Activated naive CD8-positive, alpha-beta T cell (primary cell): ENCODE results near the gene KCNH1.

Experiments used
- H3K27ac Mint-ChIP-seq: one replicate; pipeline ENCODE4 v1.8.0; 2021; ENCODE audit warnings: mixed read lengths
- H3K27me3 Mint-ChIP-seq: one replicate; pipeline ENCODE4 v1.8.0; 2021; ENCODE audit warnings: mixed read lengths
- H3K36me3 Mint-ChIP-seq: one replicate; pipeline ENCODE4 v1.8.0; 2021; ENCODE audit warnings: mixed read lengths
- H3K4me1 Mint-ChIP-seq: one replicate; pipeline ENCODE4 v1.8.0; 2021; ENCODE audit warnings: low read depth, mixed read lengths
- H3K4me3 Mint-ChIP-seq: one replicate; pipeline ENCODE4 v1.8.0; 2021; ENCODE audit warnings: mild to moderate bottlenecking, mixed read lengths
- H3K9me3 Mint-ChIP-seq: one replicate; pipeline ENCODE4 v1.8.0; 2021; ENCODE audit warnings: low read depth, mixed read lengths

Gene KCNH1

DNA sequence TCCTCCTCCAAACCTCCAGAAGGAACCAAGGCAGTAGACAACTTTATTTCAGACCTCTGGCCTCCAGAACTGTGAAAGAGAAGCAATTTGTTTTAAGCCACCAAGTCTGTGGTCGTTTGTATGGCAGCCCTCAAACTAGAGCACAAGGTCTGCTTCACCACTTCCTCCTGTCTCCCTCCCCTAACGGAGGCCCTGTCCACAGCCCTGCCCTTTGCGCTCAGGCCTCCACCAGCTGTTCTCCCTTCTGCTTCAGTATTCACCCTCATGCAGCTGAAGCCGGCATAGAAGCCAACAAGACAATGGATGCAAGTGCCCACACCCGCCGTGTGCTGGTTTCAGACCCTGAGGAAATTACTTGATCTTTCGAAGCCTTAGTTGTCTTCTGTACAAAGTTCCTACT lies 441.2 kb downstream of the KCNH1 start:
- no peaks in the 10 kb centered on the region for H3K9me3 Mint-ChIP-seq
- no peak overlapping the region for H3K27ac Mint-ChIP-seq
- H3K27me3 Mint-ChIP-seq, result no peaks in the 10 kb centered on the region
- H3K4me3 Mint-ChIP-seq, result no peak overlapping the region
- peaks cover 20% of the 10 kb centered on the region for H3K4me1 Mint-ChIP-seq
- H3K36me3 Mint-ChIP-seq, result no peaks in the 10 kb centered on the region

DNA sequence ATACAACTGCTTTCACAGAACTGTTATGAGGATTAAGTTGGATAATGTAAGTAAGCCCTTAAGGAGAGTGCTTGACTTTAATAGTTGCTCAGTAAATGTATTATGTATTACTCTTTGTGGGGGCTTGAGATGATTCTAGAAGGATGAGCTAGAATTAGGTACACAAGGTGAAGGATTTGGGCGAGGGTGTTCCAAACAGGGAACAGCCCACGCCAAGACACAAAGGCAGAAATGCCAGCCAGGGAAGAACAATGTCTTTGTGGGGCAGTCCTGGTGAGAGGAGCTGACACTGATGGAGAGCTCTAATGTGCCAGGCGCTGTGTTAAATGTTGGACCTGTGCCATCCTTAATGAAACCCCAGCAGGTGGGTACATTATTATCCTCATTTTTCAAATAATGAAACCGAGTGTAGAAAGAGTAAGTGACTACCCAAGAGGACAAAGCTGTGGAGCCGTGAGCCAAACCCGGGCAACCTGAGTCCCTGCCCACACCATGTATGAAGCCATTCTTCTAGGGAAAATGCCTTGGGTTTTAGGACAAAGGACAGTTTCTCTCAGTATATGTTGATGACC lies 442.8 kb downstream of the KCNH1 start:
- Mint-ChIP-seq H3K9me3 (no peaks in the 10 kb centered on the region), H3K27ac (no peak overlapping the region), H3K4me1 (peaks cover 14% of the 10 kb centered on the region), H3K27me3 (no peaks in the 10 kb centered on the region), H3K36me3 (no peaks in the 10 kb centered on the region), H3K4me3 (no peak overlapping the region)

- Mint-ChIP-seq H3K27me3 (no peaks in the 10 kb centered on the region), H3K27ac (no peak overlapping the region), H3K9me3 (no peaks in the 10 kb centered on the region), H3K4me3 (no peak overlapping the region), H3K4me1 (peaks cover 14% of the 10 kb centered on the region), H3K36me3 (no peaks in the 10 kb centered on the region)
Measured at GRCh38 chr1:210690236-210690635, 443.7 kb downstream of the KCNH1 start.

- Mint-ChIP-seq H3K36me3 (no peaks in the 10 kb centered on the region), H3K4me3 (no peak overlapping the region), H3K4me1 (peaks cover 14% of the 10 kb centered on the region), H3K27ac (no peak overlapping the region), H3K27me3 (no peaks in the 10 kb centered on the region), H3K9me3 (no peaks in the 10 kb centered on the region)
Measured at GRCh38 chr1:210689826-210690225, 444.1 kb downstream of the KCNH1 start.

DNA sequence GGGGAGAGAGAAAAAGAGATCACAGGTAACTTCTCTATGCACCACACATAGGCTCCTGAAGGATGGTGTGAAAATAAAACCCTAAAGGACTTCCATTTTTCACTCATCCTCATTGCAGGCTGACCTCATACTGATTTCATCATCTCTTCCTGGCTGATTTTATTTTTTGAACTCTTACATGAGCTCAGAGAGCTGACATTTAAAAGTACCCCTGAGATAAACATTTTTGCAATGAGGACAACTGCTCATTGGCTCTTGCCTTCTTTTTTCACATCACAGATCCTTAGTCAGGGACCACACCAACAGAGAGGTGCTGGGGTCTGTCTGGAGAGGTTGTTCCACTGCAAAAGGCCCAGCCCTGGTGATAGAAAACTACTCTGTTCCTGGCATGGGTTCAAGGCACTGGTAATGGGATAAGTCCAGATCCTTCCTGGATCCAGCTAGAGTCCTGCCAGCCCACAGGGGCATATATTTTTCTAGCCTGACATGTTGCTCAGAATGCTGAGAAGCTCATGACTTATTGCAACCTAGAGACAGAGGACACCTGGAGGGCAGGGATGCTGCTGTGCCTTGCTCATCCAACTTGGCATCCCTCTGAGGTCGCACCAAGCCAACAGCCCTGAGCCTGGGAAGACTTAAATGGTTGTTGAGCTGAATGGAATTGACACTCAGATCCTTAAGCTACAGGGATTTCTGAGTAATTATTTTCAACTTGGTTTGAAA lies 445.3 kb downstream of the KCNH1 start:
- Mint-ChIP-seq H3K4me1 (peaks cover 14% of the 10 kb centered on the region), H3K27ac (no peak overlapping the region), H3K9me3 (no peaks in the 10 kb centered on the region), H3K27me3 (no peaks in the 10 kb centered on the region), H3K4me3 (no peak overlapping the region), H3K36me3 (peaks cover 2% of the 10 kb centered on the region)

- H3K36me3 Mint-ChIP-seq, result peaks cover 2% of the 10 kb centered on the region
- H3K9me3 Mint-ChIP-seq, result no peaks in the 10 kb centered on the region
- peaks cover 5% of the 10 kb centered on the region for H3K4me1 Mint-ChIP-seq
- no peaks in the 10 kb centered on the region for H3K27me3 Mint-ChIP-seq
- H3K27ac Mint-ChIP-seq, result no peak overlapping the region
- no peak overlapping the region for H3K4me3 Mint-ChIP-seq
Measured at GRCh38 chr1:210687582-210688279, 446.2 kb downstream of the KCNH1 start.

DNA sequence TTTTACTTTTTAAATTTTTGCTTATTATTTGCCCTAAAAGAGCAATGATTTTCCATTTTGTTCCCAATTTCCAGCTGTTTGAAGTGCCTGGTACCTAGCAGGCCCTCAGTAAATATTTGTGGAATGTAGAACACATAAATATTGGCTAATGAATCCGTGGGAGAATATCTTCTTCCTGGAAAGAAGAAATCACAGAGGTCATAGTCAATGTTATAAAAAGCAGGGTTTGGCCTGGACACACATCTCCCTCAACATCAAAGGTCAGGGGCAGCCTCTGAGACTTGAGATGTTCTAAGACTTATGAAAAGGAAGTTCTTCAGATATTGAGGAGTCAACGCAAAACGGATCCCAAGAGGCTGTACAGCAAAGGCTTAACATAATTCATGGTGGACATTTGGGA lies 447.1 kb downstream of the KCNH1 start:
- no peaks in the 10 kb centered on the region for H3K27me3 Mint-ChIP-seq
- no peaks in the 10 kb centered on the region for H3K9me3 Mint-ChIP-seq
- no peak overlapping the region for H3K27ac Mint-ChIP-seq
- no peak overlapping the region for H3K4me3 Mint-ChIP-seq
- no peaks in the 10 kb centered on the region for H3K4me1 Mint-ChIP-seq
- H3K36me3 Mint-ChIP-seq, result peaks cover 2% of the 10 kb centered on the region

- Mint-ChIP-seq H3K4me3 (no peak overlapping the region), H3K27me3 (no peaks in the 10 kb centered on the region), H3K4me1 (no peaks in the 10 kb centered on the region), H3K9me3 (no peaks in the 10 kb centered on the region), H3K36me3 (peaks cover 2% of the 10 kb centered on the region), H3K27ac (no peak overlapping the region)
Measured at GRCh38 chr1:210685295-210685650, 448.7 kb downstream of the KCNH1 start.

GRCh38 chr1:210684466-210685294 lies 449.3 kb downstream of the KCNH1 start:
- Mint-ChIP-seq H3K27ac (no peak overlapping the region), H3K4me1 (no peaks in the 10 kb centered on the region), H3K4me3 (no peak overlapping the region), H3K36me3 (peaks cover 2% of the 10 kb centered on the region), H3K27me3 (no peaks in the 10 kb centered on the region), H3K9me3 (no peaks in the 10 kb centered on the region)

DNA sequence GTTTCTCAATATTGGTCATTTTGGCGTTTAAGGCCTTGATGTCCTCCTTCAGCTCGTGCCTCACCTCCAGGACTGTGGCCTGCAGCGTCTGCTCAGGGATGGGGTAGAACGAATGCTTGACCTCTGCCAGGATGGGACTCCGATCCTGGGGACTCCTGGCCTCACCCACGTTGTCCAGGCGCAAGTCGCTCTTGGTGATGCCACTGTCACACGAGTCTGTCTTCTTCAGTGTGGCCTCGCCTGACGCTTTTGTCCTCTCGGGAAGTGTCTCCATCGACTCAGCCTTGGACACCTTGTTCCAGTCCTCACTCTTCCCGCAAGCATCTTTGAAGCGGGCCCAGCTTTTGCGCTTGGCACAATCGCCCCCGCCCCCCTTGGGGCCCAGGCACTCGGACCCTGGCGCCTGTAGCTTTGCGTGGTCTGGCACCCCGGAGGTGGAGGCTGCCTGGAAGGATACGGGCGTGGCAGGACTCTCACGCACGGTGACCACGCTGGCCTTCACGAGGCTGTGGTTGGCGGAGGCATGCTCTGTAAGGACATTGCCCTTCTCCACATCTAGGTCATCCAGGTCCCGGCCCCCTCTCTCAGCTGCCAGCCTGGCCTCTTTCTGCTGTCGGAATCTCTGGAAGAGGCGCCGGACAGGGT lies 450.4 kb downstream of the KCNH1 start:
- H3K4me1 Mint-ChIP-seq, result no peaks in the 10 kb centered on the region
- H3K27ac Mint-ChIP-seq, result no peak overlapping the region
- peaks cover 2% of the 10 kb centered on the region for H3K36me3 Mint-ChIP-seq
- no peaks in the 10 kb centered on the region for H3K9me3 Mint-ChIP-seq
- no peak overlapping the region for H3K4me3 Mint-ChIP-seq
- no peaks in the 10 kb centered on the region for H3K27me3 Mint-ChIP-seq

- Mint-ChIP-seq H3K9me3 (no peaks in the 10 kb centered on the region), H3K36me3 (peaks cover 2% of the 10 kb centered on the region), H3K4me3 (no peak overlapping the region), H3K4me1 (no peaks in the 10 kb centered on the region), H3K27ac (no peak overlapping the region), H3K27me3 (no peaks in the 10 kb centered on the region)
Measured at GRCh38 chr1:210681158-210681557, 452.8 kb downstream of the KCNH1 start.

DNA sequence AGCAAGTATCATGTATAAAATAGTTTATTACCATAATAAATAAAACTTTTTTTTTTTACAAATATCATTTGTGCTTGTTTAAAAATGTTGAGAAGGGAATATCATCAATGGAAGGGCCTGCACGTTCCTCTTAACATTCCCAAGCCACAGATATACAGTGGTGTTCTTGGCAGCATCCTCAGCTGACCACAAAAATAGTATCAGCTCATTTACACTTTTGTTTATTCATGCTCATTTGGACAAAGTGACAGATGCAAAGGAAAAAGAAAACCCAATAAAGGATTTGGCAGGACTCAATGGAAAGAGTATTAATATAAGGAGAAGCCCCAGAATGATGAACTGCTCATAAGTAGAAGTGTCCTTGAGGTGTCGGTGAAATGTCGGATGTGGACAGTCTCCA lies 455.6 kb downstream of the KCNH1 start:
- Mint-ChIP-seq H3K36me3 (no peaks in the 10 kb centered on the region), H3K27ac (no peak overlapping the region), H3K27me3 (no peaks in the 10 kb centered on the region), H3K4me1 (no peaks in the 10 kb centered on the region), H3K9me3 (no peaks in the 10 kb centered on the region), H3K4me3 (no peak overlapping the region)

DNA sequence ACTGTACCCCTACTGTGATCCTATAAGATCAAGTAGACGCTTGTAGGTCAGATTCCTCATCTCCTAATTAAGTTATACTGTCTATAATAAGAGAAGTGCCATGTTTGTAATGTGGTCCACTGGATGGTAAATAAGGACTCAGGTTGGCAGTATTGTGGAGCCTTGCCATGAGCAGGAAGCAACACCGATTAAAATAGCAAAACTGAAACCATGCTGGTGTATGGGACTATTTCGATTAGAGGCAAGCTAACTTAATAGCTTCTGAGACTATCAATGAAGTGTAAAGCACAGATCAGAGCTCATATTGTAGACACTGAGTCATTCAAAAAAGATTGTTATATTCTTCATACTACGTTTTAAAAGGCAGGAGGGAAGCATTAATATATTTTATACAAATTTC lies 456.4 kb downstream of the KCNH1 start:
- H3K36me3 Mint-ChIP-seq, result no peaks in the 10 kb centered on the region
- no peak overlapping the region for H3K27ac Mint-ChIP-seq
- no peaks in the 10 kb centered on the region for H3K4me1 Mint-ChIP-seq
- H3K27me3 Mint-ChIP-seq, result no peaks in the 10 kb centered on the region
- H3K9me3 Mint-ChIP-seq, result no peaks in the 10 kb centered on the region
- H3K4me3 Mint-ChIP-seq, result no peak overlapping the region

- no peaks in the 10 kb centered on the region for H3K9me3 Mint-ChIP-seq
- no peaks in the 10 kb centered on the region for H3K4me1 Mint-ChIP-seq
- no peaks in the 10 kb centered on the region for H3K27me3 Mint-ChIP-seq
- no peak overlapping the region for H3K4me3 Mint-ChIP-seq
- no peak overlapping the region for H3K27ac Mint-ChIP-seq
- H3K36me3 Mint-ChIP-seq, result no peaks in the 10 kb centered on the region
Measured at GRCh38 chr1:210676539-210676938, 457.4 kb downstream of the KCNH1 start.

DNA sequence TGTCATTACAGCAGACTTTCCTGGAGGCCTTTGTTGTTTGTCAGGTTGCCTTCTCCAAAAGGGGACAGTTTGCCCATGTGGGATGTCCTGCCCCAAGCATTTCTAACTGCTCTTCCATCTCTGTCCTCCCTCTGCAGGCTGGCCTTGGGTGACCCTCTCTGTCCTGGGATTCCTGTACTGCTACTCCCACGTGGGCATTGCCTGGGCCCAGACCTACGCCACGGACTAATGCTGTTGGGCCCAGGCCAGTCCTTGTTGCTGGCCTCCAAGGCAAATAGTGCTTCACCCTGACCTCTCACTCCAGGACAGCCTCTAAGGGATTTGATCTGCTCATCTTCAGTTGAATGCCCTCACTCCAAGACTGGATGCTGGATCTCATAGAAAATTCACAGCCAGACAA lies 459.8 kb downstream of the KCNH1 start:
- Mint-ChIP-seq H3K4me1 (no peaks in the 10 kb centered on the region), H3K27ac (no peak overlapping the region), H3K4me3 (no peak overlapping the region), H3K27me3 (no peaks in the 10 kb centered on the region), H3K9me3 (no peaks in the 10 kb centered on the region), H3K36me3 (no peaks in the 10 kb centered on the region)
